Measurements from ENCODE around the gene LRRC1. TPM values are rescaled to one million over a fixed set of nuclear protein-coding genes. Genes with fewer than 3 reads are reported as not detected.
"Not testable (repeated sequence)": the region's sequence is repeated elsewhere in the genome, so short reads cannot be mapped to it uniquely, and the experiment has no call there.

LRRC1 gene
- total and polyA plus RNA-seq, 3 experiments from 2014 or later: 1.6 to 2.5 (median 2.4) TPM

DNA sequence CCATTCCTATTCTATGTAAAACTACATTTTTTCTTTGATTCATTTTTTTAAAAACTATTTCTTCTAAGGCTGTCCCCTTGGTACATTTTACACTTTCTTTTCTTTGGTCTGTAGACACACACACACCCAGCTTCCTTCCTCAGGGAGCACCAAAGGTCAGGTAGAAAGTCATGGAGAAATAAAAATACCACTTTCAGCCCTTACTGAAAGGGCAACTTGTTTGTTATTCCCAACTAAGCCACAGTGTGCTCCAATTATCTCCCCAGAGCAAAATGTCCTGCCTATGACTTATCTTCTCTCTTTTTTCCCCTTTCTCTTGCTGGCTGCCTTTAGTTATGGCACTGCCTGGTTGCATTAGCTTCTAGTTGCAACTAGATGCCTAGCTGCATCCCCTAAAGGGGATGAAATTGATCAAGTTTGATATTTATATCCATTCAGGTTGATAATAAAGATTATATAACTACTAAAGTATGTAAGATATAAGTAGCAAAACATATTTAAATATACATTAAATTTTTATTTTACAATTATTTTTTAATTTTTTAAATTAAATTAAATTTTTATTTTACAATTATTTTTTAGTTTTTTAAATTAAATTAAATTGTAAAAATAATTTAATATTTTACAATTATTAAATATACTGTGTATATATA is 21.6 kb upstream of the LRRC1 start:
- Histone ChIP-seq H3K27ac (ENCODE audit: low read depth, low read length) (no peak overlapping the region), H3K9me3 (ENCODE audit: low read length) (no peaks in the 10 kb centered on the region), H3K36me3 (ENCODE audit: insufficient read depth, low read length) (no peaks in the 10 kb centered on the region), H3K4me1 (ENCODE audit: insufficient read depth, low read length) (no peaks in the 10 kb centered on the region), H3K4me3 (ENCODE audit: low read length) (no peak overlapping the region), H3K27me3 (ENCODE audit: insufficient read depth, low read length, poor library complexity, severe bottlenecking) (no peaks in the 10 kb centered on the region)
- Mint-ChIP-seq H3K4me1 (no peaks in the 10 kb centered on the region), H3K36me3 (peaks cover 0 to 21% (median 0%) of the 10 kb centered on the region in 3 donors), H3K9me3 (peaks cover 0 to 7% (median 4%) of the 10 kb centered on the region in 5 donors), H3K27me3 (peaks cover 12 to 30% of the 10 kb centered on the region in 2 donors), H3K4me3 (no peak overlapping the region), H3K27ac (no peak overlapping the region)
- CTCF ChIA-PET: no interaction called here
- POLR2A ChIA-PET: no interaction called here
- DNase-seq: no peak

DNA sequence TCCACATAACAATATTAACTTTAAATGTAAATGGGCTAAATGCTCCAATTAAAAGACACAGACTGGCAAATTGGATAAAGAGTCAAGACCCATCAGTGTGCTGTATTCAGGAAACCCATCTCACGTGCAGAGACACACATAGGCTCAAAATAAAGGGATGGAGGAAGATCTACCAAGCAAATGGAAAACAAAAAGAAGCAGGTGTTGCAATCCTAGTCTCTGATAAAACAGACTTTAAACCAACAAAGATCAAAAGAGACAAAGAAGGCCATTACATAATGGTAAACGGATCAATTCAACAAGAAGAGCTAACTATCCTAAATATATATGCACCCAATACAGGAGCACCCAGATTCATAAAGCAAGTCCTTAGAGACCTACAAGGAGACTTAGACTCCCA is 18.7 kb upstream of the LRRC1 start:
- H3K4me1 Mint-ChIP-seq; H3K27ac ChIP-seq (ENCODE audit: low read depth, low read length); DNase-seq; H3K9me3 ChIP-seq (ENCODE audit: low read length); H3K4me3 ChIP-seq (ENCODE audit: low read length); H3K36me3 ChIP-seq (ENCODE audit: insufficient read depth, low read length); CTCF ChIA-PET; H3K27me3 ChIP-seq (ENCODE audit: insufficient read depth, low read length, poor library complexity, severe bottlenecking); POLR2A ChIA-PET; H3K4me1 ChIP-seq (ENCODE audit: insufficient read depth, low read length); H3K27ac Mint-ChIP-seq; H3K4me3 Mint-ChIP-seq: not testable (repeated sequence)
- H3K36me3 Mint-ChIP-seq: peaks cover 0 to 36% (median 2%) of the 10 kb centered on the region in 3 donors
- H3K27me3 Mint-ChIP-seq: peaks cover 22 to 33% of the 10 kb centered on the region in 2 donors
- H3K9me3 Mint-ChIP-seq: peaks cover 0 to 17% (median 9%) of the 10 kb centered on the region in 5 donors

DNA sequence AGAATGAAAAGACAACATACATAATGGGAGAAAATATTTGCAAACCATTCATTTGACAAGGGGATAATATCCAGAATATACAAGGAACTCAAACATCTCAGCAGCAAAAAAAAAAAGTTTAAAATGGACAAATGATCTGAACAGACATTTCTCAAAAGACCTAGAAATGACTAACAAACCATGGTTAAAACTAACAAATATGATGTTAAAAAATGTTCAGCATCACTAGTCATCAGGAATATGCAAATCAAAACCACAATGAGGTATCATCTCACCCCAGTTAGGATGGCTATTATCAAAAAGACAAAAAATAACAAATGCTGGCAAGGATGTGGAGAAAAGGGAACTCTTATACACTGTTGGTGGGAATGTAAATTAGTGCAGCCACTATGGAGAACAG is 9.8 kb upstream of the LRRC1 start:
- H3K36me3 ChIP-seq (ENCODE audit: insufficient read depth, low read length); H3K27ac ChIP-seq (ENCODE audit: low read depth, low read length); H3K4me1 ChIP-seq (ENCODE audit: insufficient read depth, low read length); H3K4me3 ChIP-seq (ENCODE audit: low read length); H3K4me1 Mint-ChIP-seq; H3K9me3 ChIP-seq (ENCODE audit: low read length); POLR2A ChIA-PET; H3K27me3 ChIP-seq (ENCODE audit: insufficient read depth, low read length, poor library complexity, severe bottlenecking); CTCF ChIA-PET; DNase-seq; H3K4me3 Mint-ChIP-seq; H3K27ac Mint-ChIP-seq: not testable (repeated sequence)
- Mint-ChIP-seq H3K36me3 (peaks cover 0 to 19% (median 2%) of the 10 kb centered on the region in 3 donors), H3K9me3 (peaks cover 14 to 19% (median 17%) of the 10 kb centered on the region in 5 donors), H3K27me3 (peaks cover 16 to 37% of the 10 kb centered on the region in 2 donors)

DNA sequence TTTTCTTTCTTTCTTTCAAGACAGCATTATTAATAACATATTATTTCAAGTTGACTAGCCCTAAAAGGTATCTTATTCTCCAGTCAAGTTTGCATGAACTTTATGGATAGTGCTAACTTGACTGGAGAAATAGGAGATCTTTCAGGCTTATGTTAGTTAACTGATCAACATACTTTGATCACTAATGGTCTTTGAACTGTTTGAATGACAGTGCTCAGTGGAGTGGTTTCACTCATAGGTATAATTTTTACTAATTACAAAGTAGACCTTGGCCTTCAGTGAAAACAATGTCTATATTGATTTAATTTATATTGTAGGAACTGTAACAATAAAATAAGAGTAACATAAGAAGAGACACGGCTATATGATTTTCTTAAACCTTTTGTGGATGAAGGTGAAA is 8.0 kb upstream of the LRRC1 start:
- CTCF ChIA-PET: no interaction called here
- DNase-seq: no peak

DNA sequence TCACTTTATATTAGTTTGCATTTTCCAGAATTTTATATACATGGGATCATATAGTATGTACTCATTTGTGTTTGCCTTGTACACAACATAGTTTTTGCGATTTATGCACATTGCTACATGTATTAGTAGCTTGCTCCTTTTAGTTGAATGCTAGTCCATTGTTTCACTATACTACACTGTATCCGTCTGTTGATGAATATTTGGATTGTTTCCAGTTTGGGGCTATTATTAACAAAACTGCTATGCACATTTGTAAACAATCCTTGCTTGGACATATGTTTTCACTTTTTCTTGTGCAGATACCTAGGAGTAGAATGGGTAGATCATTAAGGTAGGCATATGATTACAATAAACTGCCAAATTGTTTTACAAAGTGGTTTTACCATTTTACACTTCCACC is 3.9 kb upstream of the LRRC1 start:
- no peaks in the 10 kb centered on the region for H3K9me3 ChIP-seq (ENCODE audit: low read length)
- H3K4me3 ChIP-seq (ENCODE audit: low read length): no peak overlapping the region
- H3K4me3 Mint-ChIP-seq: peak overlapping the region in 1 of 7 donors; percentile 12
- CTCF ChIA-PET: no interaction called here
- H3K27ac ChIP-seq (ENCODE audit: low read depth, low read length): no peak overlapping the region
- peaks cover 6% of the 10 kb centered on the region for H3K27me3 ChIP-seq (ENCODE audit: insufficient read depth, low read length, poor library complexity, severe bottlenecking)
- no peaks in the 10 kb centered on the region for H3K36me3 ChIP-seq (ENCODE audit: insufficient read depth, low read length)
- H3K9me3 Mint-ChIP-seq: peaks cover 6 to 16% (median 14%) of the 10 kb centered on the region in 5 donors
- no peak for DNase-seq
- no peak overlapping the region for H3K27ac Mint-ChIP-seq
- peaks cover 15 to 21% (median 16%) of the 10 kb centered on the region in 3 donors for H3K4me1 Mint-ChIP-seq
- H3K4me1 ChIP-seq (ENCODE audit: insufficient read depth, low read length): peaks cover 20% of the 10 kb centered on the region
- peaks cover 0 to 12% (median 9%) of the 10 kb centered on the region in 3 donors for H3K36me3 Mint-ChIP-seq
- H3K27me3 Mint-ChIP-seq: peaks cover 25 to 55% of the 10 kb centered on the region in 2 donors
- POLR2A ChIA-PET: no interaction called here

More for the DNA sequence above, 8.0 kb upstream of the LRRC1 start:
- Histone ChIP-seq H3K27me3 (ENCODE audit: insufficient read depth, low read length, poor library complexity, severe bottlenecking) (peaks cover 6% of the 10 kb centered on the region), H3K9me3 (ENCODE audit: low read length) (no peaks in the 10 kb centered on the region), H3K4me1 (ENCODE audit: insufficient read depth, low read length) (no peaks in the 10 kb centered on the region), H3K4me3 (ENCODE audit: low read length) (no peak overlapping the region), H3K27ac (ENCODE audit: low read depth, low read length) (no peak overlapping the region), H3K36me3 (ENCODE audit: insufficient read depth, low read length) (no peaks in the 10 kb centered on the region)
- Mint-ChIP-seq H3K4me1 (no peaks in the 10 kb centered on the region), H3K9me3 (peaks cover 8 to 16% (median 14%) of the 10 kb centered on the region in 5 donors), H3K27ac (no peak overlapping the region), H3K36me3 (peaks cover 0 to 12% (median 0%) of the 10 kb centered on the region in 3 donors), H3K4me3 (no peak overlapping the region), H3K27me3 (peaks cover 19 to 47% of the 10 kb centered on the region in 2 donors)
- POLR2A ChIA-PET: no interaction called here

DNA sequence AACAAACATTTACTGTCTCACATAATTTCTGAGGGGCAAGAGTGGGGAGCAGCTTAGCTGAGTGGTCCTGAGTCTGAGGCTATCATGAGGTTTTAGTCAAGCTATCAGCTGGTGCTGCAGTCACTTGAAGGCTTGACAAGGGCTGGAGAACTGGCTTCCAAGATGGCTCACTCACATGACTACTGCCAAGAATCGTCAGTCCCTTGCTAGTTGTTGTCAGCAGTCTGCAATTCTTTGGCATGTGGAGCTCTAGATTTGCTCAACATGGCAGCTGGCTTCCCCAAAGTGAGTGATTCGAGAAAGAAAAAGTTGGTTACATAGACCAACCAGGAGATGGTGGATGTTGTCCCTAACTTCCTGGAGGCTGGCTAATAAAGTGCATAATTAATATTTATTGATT is 2.8 kb upstream of the LRRC1 start:
- Histone ChIP-seq H3K4me1 (ENCODE audit: insufficient read depth, low read length) (peaks cover 21% of the 10 kb centered on the region), H3K27ac (ENCODE audit: low read depth, low read length) (no peak overlapping the region), H3K27me3 (ENCODE audit: insufficient read depth, low read length, poor library complexity, severe bottlenecking) (peaks cover 6% of the 10 kb centered on the region), H3K9me3 (ENCODE audit: low read length) (no peaks in the 10 kb centered on the region), H3K36me3 (ENCODE audit: insufficient read depth, low read length) (no peaks in the 10 kb centered on the region), H3K4me3 (ENCODE audit: low read length) (no peak overlapping the region)
- CTCF ChIA-PET: no interaction called here
- POLR2A ChIA-PET: no interaction called here
- Mint-ChIP-seq H3K27me3 (peaks cover 26 to 55% of the 10 kb centered on the region in 2 donors), H3K4me1 (peaks cover 24 to 32% (median 26%) of the 10 kb centered on the region in 3 donors), H3K27ac (no peak overlapping the region), H3K9me3 (peaks cover 6 to 16% (median 14%) of the 10 kb centered on the region in 5 donors), H3K4me3 (peak overlapping the region in 1 of 7 donors; percentile 43), H3K36me3 (peaks cover 0 to 12% (median 9%) of the 10 kb centered on the region in 3 donors)
- no peak for DNase-seq

DNA sequence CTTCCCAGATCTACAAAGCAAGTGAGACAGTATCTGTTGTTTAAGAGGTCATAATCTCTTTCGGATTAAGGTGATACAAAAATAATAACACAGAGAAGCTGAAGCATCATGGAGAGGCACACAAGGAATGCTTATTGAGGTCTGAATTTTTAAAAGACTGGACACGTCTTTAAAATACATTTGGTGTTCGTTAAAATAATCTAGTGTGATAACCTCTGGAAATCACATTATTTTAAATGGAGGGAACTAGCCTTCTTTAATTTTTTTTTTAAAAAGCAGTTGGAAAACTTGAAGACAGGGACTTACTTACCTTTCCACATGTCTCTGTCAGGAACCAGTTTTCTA is 1.9 kb upstream of the LRRC1 start:
- peaks cover 0 to 10% (median 9%) of the 10 kb centered on the region in 3 donors for H3K36me3 Mint-ChIP-seq
- peaks cover 6% of the 10 kb centered on the region for H3K27me3 ChIP-seq (ENCODE audit: insufficient read depth, low read length, poor library complexity, severe bottlenecking)
- H3K9me3 ChIP-seq (ENCODE audit: low read length): no peaks in the 10 kb centered on the region
- peaks cover 6 to 14% (median 11%) of the 10 kb centered on the region in 5 donors for H3K9me3 Mint-ChIP-seq
- peaks cover 27 to 49% of the 10 kb centered on the region in 2 donors for H3K27me3 Mint-ChIP-seq
- no peak overlapping the region for H3K27ac ChIP-seq (ENCODE audit: low read depth, low read length)
- peak overlapping the region; percentile 90 to 99 (median 97) for H3K4me3 Mint-ChIP-seq
- no peaks in the 10 kb centered on the region for H3K36me3 ChIP-seq (ENCODE audit: insufficient read depth, low read length)
- peak overlapping the region; percentile 82 for H3K4me3 ChIP-seq (ENCODE audit: low read length)
- no peak for DNase-seq
- peaks cover 21% of the 10 kb centered on the region for H3K4me1 ChIP-seq (ENCODE audit: insufficient read depth, low read length)
- ChIA-PET POLR2A (interaction anchor here (0.5 to 1.0 kb wide), 2 partner anchors 67 to 226 kb away, joined by 3 to 5 read pairs; no protein-coding TSS in a partner anchor), CTCF (no interaction called here)
- H3K4me1 Mint-ChIP-seq: peaks cover 29 to 37% (median 29%) of the 10 kb centered on the region in 3 donors
- H3K27ac Mint-ChIP-seq: peak overlapping the region in 3 of 8 donors; percentile 45 to 92 (median 91)

DNA sequence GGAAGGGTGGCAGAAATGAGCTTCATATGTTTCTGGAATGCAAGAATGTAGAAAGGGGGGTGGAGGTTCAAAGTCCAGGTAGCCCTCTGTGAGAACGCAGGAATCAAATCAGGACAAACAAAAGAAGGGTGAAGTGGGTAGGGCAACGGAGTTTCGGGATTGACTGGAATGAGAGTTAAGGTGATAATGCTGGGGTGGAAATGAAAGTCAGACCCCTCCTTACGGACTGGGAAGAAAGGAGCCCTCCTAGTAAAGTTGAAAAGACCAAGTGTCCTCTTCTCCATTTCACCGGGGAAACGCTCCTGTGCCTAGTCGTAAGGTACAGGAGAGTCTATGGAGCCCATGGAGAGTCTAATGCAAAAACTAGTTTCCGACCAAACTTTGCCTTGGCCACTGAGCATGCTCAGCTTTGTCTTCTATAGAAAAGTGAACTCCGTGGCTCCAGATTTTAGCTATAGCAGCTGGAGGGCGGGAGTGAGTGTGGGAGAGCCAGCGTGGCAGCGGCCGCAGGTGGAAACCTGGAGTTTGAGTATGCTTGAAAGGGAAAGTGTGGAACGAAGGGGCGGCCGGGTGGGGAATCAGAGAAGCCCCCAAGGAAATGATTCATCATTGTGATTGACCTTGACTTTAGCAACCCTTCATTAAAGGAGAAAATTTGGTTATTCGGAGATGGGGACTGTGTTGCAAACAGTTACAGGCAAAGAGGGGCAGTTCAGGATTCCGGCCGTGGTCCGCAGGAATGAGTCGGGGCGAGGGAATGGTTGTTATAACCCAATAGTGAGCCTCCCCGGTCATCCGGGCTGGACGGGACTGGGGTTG is 1.3 kb upstream of the LRRC1 start:
- peaks cover 21% of the 10 kb centered on the region for H3K4me1 ChIP-seq (ENCODE audit: insufficient read depth, low read length)
- Mint-ChIP-seq H3K27me3 (peaks cover 25 to 44% of the 10 kb centered on the region in 2 donors), H3K4me3 (peak overlapping the region; percentile 90 to 99 (median 97)), H3K9me3 (peaks cover 5 to 8% (median 6%) of the 10 kb centered on the region in 5 donors), H3K27ac (peak overlapping the region in 7 of 8 donors; percentile 43 to 92 (median 91)), H3K36me3 (peaks cover 0 to 9% (median 4%) of the 10 kb centered on the region in 3 donors), H3K4me1 (peaks cover 29 to 37% (median 29%) of the 10 kb centered on the region in 3 donors)
- ChIA-PET POLR2A (interaction anchor here (1.0 kb wide), 1 partner anchor 68 kb away, joined by 3 read pairs; no protein-coding TSS in a partner anchor), CTCF (interaction anchor here (1.1 to 1.7 kb wide), 3 partner anchors 75 to 256 kb away, joined by 3 to 4 read pairs (median 3); no protein-coding TSS in a partner anchor)
- no peaks in the 10 kb centered on the region for H3K9me3 ChIP-seq (ENCODE audit: low read length)
- peak overlapping the region; percentile 2 for H3K27ac ChIP-seq (ENCODE audit: low read depth, low read length)
- H3K36me3 ChIP-seq (ENCODE audit: insufficient read depth, low read length): no peaks in the 10 kb centered on the region
- peak in 4 of 5 donors; percentile 4 to 19 (median 9) for DNase-seq
- peaks cover 6% of the 10 kb centered on the region for H3K27me3 ChIP-seq (ENCODE audit: insufficient read depth, low read length, poor library complexity, severe bottlenecking)
- H3K4me3 ChIP-seq (ENCODE audit: low read length): peak overlapping the region; percentile 82

All from CD8-positive, alpha-beta memory T cell (primary cell).